ENCODE results near the gene CEP135. TPM values are rescaled to one million over a fixed set of nuclear protein-coding genes. Genes with fewer than 3 reads are reported as not detected.
"Not testable (repeated sequence)": the region's sequence is repeated elsewhere in the genome, so short reads cannot be mapped to it uniquely, and the experiment has no call there.

Gene CEP135
- polyA plus RNA-seq, 2 donors: 1.5 to 1.9 TPM

DNA sequence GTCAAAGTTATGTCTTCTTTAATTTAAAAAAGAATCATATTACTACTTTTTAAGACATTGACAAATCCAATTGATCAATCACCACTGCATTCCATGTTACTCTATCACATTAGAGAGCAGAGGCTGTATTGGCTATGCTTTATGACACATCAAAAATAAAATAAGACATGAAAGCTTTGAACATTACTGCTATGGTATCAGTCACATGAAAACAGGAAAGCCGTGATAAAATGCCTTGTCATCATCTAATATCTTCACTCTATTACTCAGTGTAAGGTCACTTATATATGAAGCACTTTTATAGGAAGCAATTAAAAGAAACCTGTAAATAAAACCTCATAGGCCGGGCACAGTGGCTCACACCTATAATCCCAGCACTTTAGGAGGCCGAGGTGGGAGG lies 27.7 kb upstream of the CEP135 start:
- no peak overlapping the region for H3K27ac ChIP-seq (ENCODE audit: low read depth in 2 of 2, low read length in 1 of 2)
- H3K4me1 ChIP-seq (ENCODE audit: control insufficient read depth in 2 of 2, insufficient read depth in 2 of 2, low read length in 1 of 2): no peaks in the 10 kb centered on the region
- 73 to 82% methylated on average over 3 of the region's 3 CpGs for WGBS, 2 donors
- no peaks in the 10 kb centered on the region for H3K9me3 ChIP-seq (ENCODE audit: control insufficient read depth in 2 of 2, insufficient read depth in 1 of 2, low read depth in 1 of 2, low read length in 1 of 2)
- H3K36me3 ChIP-seq (ENCODE audit: control insufficient read depth in 2 of 2, insufficient read depth in 2 of 2, low read length in 1 of 2): no peaks in the 10 kb centered on the region
- no peak overlapping the region for H3K4me3 ChIP-seq (ENCODE audit: low read depth in 1 of 2, low read length in 2 of 2)
- no peaks in the 10 kb centered on the region for H3K27me3 ChIP-seq (ENCODE audit: control insufficient read depth in 1 of 2, insufficient read depth in 2 of 2, low read length in 2 of 2)

DNA sequence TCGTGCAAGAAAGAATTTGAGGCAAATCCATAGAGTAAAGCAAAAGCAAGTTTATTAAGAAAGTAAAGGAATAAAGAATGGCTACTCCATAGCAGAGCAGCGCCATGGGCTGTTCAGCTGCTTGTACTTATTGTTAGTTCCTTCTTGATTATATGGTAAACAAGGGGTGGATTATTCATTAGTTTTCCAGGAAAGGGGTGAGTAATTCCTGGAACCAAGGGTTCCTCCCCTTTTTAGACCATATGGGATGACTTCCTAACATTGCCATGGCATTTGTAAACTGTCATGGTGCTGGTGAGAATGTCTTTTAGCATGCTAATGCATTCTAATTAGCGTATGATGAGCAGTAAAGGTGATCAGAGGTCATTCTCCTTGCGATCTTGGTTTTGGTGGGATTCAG lies 23.5 kb upstream of the CEP135 start:
- H3K36me3 ChIP-seq (ENCODE audit: control insufficient read depth in 2 of 2, insufficient read depth in 2 of 2, low read length in 1 of 2): no peaks in the 10 kb centered on the region
- no peaks in the 10 kb centered on the region for H3K27me3 ChIP-seq (ENCODE audit: control insufficient read depth in 1 of 2, insufficient read depth in 2 of 2, low read length in 2 of 2)
- H3K4me3 ChIP-seq (ENCODE audit: low read depth in 1 of 2, low read length in 2 of 2): no peak overlapping the region
- H3K27ac ChIP-seq (ENCODE audit: low read depth in 2 of 2, low read length in 1 of 2): no peak overlapping the region
- H3K4me1 ChIP-seq (ENCODE audit: control insufficient read depth in 2 of 2, insufficient read depth in 2 of 2, low read length in 1 of 2): no peaks in the 10 kb centered on the region
- no peaks in the 10 kb centered on the region for H3K9me3 ChIP-seq (ENCODE audit: control insufficient read depth in 2 of 2, insufficient read depth in 1 of 2, low read depth in 1 of 2, low read length in 1 of 2)
- 82 to 87% methylated on average over 4 of the region's 4 CpGs for WGBS, 2 donors

DNA sequence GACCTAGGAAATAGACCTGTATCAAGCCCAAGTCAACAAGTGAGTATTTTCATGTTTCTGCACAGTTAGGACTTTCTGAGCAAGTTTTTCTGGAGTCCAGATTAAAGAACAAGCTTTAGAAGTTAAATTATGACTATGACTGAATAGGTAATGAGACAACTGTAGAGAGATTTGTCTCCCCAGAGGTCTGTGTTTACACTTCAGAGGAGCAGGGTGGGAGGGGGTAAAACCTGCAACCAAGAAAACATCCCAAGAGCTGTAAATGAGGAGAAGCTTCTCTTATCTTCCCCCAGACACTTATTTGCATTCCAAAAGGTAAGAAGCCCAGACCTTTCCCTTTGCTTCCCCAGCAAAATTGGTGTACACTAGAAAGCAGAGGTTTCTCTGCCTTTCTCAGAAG lies 22.1 kb upstream of the CEP135 start:
- Histone ChIP-seq H3K4me3 (ENCODE audit: low read depth in 1 of 2, low read length in 2 of 2) (no peak overlapping the region), H3K9me3 (ENCODE audit: control insufficient read depth in 2 of 2, insufficient read depth in 1 of 2, low read depth in 1 of 2, low read length in 1 of 2) (no peaks in the 10 kb centered on the region), H3K27ac (ENCODE audit: low read depth in 2 of 2, low read length in 1 of 2) (no peak overlapping the region), H3K4me1 (ENCODE audit: control insufficient read depth in 2 of 2, insufficient read depth in 2 of 2, low read length in 1 of 2) (no peaks in the 10 kb centered on the region), H3K36me3 (ENCODE audit: control insufficient read depth in 2 of 2, insufficient read depth in 2 of 2, low read length in 1 of 2) (no peaks in the 10 kb centered on the region), H3K27me3 (ENCODE audit: control insufficient read depth in 1 of 2, insufficient read depth in 2 of 2, low read length in 2 of 2) (no peaks in the 10 kb centered on the region)

DNA sequence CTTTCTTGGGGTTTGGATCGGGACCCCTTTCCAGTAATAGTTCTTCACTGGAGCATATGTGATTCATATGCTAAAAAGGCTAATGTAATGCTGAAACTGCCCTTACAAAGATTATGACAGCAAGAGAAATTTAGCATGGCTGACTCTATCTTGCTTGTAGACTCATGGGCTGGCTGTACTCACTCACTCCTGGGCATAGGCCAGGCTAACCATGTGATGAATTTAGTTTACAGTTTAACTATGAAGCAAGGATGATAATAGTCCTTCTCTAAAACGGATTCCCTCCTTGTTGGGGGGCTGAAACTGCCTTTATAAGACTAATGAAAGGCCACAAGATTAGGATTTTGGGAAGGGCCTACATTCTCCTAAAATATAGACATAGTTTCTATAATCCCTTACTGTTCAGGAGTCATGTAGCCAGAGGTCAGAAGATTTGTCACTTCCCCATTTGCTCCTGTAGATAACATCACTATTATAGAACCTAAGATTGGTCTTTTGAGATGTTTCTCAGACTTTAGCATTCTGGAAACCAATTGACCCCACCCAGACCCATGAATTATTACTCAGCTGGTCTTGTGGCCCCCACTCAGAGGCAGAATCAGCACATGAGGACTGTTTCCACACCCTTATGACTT lies 20.8 kb upstream of the CEP135 start:
- no peaks in the 10 kb centered on the region for H3K36me3 ChIP-seq (ENCODE audit: control insufficient read depth in 2 of 2, insufficient read depth in 2 of 2, low read length in 1 of 2)
- no peak overlapping the region for H3K4me3 ChIP-seq (ENCODE audit: low read depth in 1 of 2, low read length in 2 of 2)
- no peaks in the 10 kb centered on the region for H3K27me3 ChIP-seq (ENCODE audit: control insufficient read depth in 1 of 2, insufficient read depth in 2 of 2, low read length in 2 of 2)
- no peak overlapping the region for H3K27ac ChIP-seq (ENCODE audit: low read depth in 2 of 2, low read length in 1 of 2)
- H3K9me3 ChIP-seq (ENCODE audit: control insufficient read depth in 2 of 2, insufficient read depth in 1 of 2, low read depth in 1 of 2, low read length in 1 of 2): no peaks in the 10 kb centered on the region
- peaks cover 3 to 5% of the 10 kb centered on the region in 2 donors for H3K4me1 ChIP-seq (ENCODE audit: control insufficient read depth in 2 of 2, insufficient read depth in 2 of 2, low read length in 1 of 2)
- WGBS, 2 donors: 77 to 87% methylated on average over 2 of the region's 2 CpGs

DNA sequence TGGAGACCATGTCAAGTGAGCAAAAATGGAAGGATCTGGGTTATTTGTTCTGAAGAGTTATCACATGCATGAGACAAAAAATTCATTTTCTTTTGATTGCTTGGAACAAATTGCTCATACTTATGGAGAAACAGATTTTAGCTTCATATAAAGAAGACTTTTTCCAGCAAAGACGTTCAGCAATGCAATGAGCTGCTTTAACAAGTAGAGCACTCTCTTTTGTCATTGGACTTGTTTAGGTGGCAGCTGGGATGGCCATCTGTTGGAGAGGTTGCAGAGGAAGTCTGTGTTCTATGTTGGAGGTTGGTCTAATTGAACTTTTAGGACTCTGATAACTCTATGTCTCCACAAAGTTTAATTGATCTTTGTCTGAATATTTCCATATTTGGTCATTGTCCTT lies 19.9 kb upstream of the CEP135 start:
- Histone ChIP-seq H3K4me3 (ENCODE audit: low read depth in 1 of 2, low read length in 2 of 2) (no peak overlapping the region), H3K9me3 (ENCODE audit: control insufficient read depth in 2 of 2, insufficient read depth in 1 of 2, low read depth in 1 of 2, low read length in 1 of 2) (no peaks in the 10 kb centered on the region), H3K36me3 (ENCODE audit: control insufficient read depth in 2 of 2, insufficient read depth in 2 of 2, low read length in 1 of 2) (no peaks in the 10 kb centered on the region), H3K4me1 (ENCODE audit: control insufficient read depth in 2 of 2, insufficient read depth in 2 of 2, low read length in 1 of 2) (peaks cover 3 to 5% of the 10 kb centered on the region in 2 donors), H3K27ac (ENCODE audit: low read depth in 2 of 2, low read length in 1 of 2) (no peak overlapping the region), H3K27me3 (ENCODE audit: control insufficient read depth in 1 of 2, insufficient read depth in 2 of 2, low read length in 2 of 2) (no peaks in the 10 kb centered on the region)
- 68 to 70% methylated on average over 1 of the region's 1 CpG for WGBS, 2 donors

DNA sequence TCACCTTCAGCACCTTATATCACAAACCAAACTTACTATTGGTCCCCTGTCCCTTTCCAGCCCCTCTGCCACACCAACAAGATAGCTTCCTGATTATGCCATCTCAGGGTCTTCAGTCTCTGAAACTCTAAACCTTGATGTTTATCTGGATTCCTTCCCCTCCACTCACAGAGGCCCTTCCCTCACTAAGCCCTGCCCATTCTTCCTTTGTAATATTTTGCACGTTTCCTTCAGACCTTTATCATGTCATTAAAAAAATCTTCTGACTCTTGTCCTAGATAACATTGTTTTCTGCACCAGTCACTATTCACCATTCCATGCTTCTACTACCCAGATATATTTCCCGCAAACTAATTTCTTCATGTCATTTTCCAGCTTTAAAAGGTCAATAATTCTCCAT lies 17.7 kb upstream of the CEP135 start:
- Histone ChIP-seq H3K4me3 (ENCODE audit: low read depth in 1 of 2, low read length in 2 of 2) (no peak overlapping the region), H3K4me1 (ENCODE audit: control insufficient read depth in 2 of 2, insufficient read depth in 2 of 2, low read length in 1 of 2) (peaks cover 3 to 5% of the 10 kb centered on the region in 2 donors), H3K36me3 (ENCODE audit: control insufficient read depth in 2 of 2, insufficient read depth in 2 of 2, low read length in 1 of 2) (no peaks in the 10 kb centered on the region), H3K27ac (ENCODE audit: low read depth in 2 of 2, low read length in 1 of 2) (no peak overlapping the region), H3K9me3 (ENCODE audit: control insufficient read depth in 2 of 2, insufficient read depth in 1 of 2, low read depth in 1 of 2, low read length in 1 of 2) (no peaks in the 10 kb centered on the region), H3K27me3 (ENCODE audit: control insufficient read depth in 1 of 2, insufficient read depth in 2 of 2, low read length in 2 of 2) (no peaks in the 10 kb centered on the region)
- WGBS, 2 donors: 66 to 67% methylated on average over 2 of the region's 2 CpGs

DNA sequence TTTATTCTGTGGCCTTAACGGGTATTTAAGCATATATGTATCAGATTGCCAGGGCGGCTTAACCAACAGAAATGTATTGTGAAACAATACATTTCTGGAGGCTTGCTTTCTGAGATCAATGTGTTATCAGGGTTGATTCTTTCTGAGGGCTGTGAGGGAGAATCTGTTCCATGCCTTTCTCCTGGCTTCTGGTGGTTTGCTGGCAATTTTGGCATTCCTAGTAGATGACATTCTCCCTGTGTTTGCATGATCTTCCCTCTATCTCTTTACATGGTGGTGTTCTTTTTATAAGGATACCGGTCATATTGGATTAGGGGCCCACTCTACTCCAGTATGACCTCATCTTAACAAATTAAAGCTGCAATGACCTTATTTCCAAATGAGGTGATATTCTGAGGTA lies 16.9 kb upstream of the CEP135 start:
- H3K27me3 ChIP-seq (ENCODE audit: control insufficient read depth in 1 of 2, insufficient read depth in 2 of 2, low read length in 2 of 2): no peaks in the 10 kb centered on the region
- no peaks in the 10 kb centered on the region for H3K36me3 ChIP-seq (ENCODE audit: control insufficient read depth in 2 of 2, insufficient read depth in 2 of 2, low read length in 1 of 2)
- WGBS, 2 donors: 77 to 80% methylated on average over 3 of the region's 3 CpGs
- no peak overlapping the region for H3K27ac ChIP-seq (ENCODE audit: low read depth in 2 of 2, low read length in 1 of 2)
- H3K4me1 ChIP-seq (ENCODE audit: control insufficient read depth in 2 of 2, insufficient read depth in 2 of 2, low read length in 1 of 2): peaks cover 3 to 5% of the 10 kb centered on the region in 2 donors
- no peaks in the 10 kb centered on the region for H3K9me3 ChIP-seq (ENCODE audit: control insufficient read depth in 2 of 2, insufficient read depth in 1 of 2, low read depth in 1 of 2, low read length in 1 of 2)
- no peak overlapping the region for H3K4me3 ChIP-seq (ENCODE audit: low read depth in 1 of 2, low read length in 2 of 2)

DNA sequence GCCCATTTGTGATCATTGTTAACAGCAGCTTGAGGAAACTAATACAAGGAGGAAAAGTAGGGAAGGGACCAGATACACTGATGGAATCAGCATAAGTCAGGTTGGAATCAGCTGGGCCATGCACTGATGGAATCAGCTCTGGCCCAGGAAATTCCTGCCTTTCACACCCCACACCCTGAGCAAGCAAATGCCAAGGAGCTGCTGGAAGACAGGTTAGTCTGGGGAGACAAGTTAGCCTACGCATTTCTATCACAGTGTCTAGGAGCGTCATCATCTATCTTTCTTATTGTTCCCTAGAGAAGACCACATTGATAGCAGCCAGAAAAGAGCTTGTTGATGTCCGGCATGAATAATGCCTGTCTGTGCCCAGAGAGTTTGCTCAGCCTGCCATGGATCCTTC lies 16.2 kb upstream of the CEP135 start:
- Histone ChIP-seq H3K9me3 (ENCODE audit: control insufficient read depth in 2 of 2, insufficient read depth in 1 of 2, low read depth in 1 of 2, low read length in 1 of 2) (no peaks in the 10 kb centered on the region), H3K27me3 (ENCODE audit: control insufficient read depth in 1 of 2, insufficient read depth in 2 of 2, low read length in 2 of 2) (no peaks in the 10 kb centered on the region), H3K4me3 (ENCODE audit: low read depth in 1 of 2, low read length in 2 of 2) (no peak overlapping the region), H3K4me1 (ENCODE audit: control insufficient read depth in 2 of 2, insufficient read depth in 2 of 2, low read length in 1 of 2) (peaks cover 3 to 5% of the 10 kb centered on the region in 2 donors), H3K27ac (ENCODE audit: low read depth in 2 of 2, low read length in 1 of 2) (no peak overlapping the region), H3K36me3 (ENCODE audit: control insufficient read depth in 2 of 2, insufficient read depth in 2 of 2, low read length in 1 of 2) (no peaks in the 10 kb centered on the region)
- 81 to 87% methylated on average over 3 of the region's 3 CpGs for WGBS, 2 donors

DNA sequence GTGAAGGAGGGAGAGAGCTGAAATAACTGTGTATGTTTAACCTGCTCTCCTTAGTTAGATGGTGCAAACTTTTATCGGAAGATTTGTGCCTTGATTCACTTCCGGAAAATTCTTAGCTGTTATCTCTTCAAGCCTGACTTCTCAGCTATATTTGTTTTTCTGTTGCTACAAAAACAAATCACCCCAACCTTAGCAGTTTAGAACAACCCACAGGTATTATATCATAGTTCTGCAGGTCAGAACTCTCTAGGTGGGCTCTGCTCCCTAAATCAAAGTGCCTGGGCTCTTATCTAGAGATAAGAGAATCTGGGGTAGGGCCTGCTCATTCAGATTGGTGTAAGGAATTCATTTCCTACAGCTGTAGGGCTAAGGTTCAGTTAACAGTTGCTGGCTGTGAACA lies 15.1 kb upstream of the CEP135 start:
- H3K4me3 ChIP-seq (ENCODE audit: low read depth in 1 of 2, low read length in 2 of 2): no peak overlapping the region
- H3K36me3 ChIP-seq (ENCODE audit: control insufficient read depth in 2 of 2, insufficient read depth in 2 of 2, low read length in 1 of 2): no peaks in the 10 kb centered on the region
- H3K27ac ChIP-seq (ENCODE audit: low read depth in 2 of 2, low read length in 1 of 2): no peak overlapping the region
- H3K27me3 ChIP-seq (ENCODE audit: control insufficient read depth in 1 of 2, insufficient read depth in 2 of 2, low read length in 2 of 2): no peaks in the 10 kb centered on the region
- no peaks in the 10 kb centered on the region for H3K9me3 ChIP-seq (ENCODE audit: control insufficient read depth in 2 of 2, insufficient read depth in 1 of 2, low read depth in 1 of 2, low read length in 1 of 2)
- peaks cover 3 to 5% of the 10 kb centered on the region in 2 donors for H3K4me1 ChIP-seq (ENCODE audit: control insufficient read depth in 2 of 2, insufficient read depth in 2 of 2, low read length in 1 of 2)
- 59 to 63% methylated on average over 2 of the region's 2 CpGs for WGBS, 2 donors

DNA sequence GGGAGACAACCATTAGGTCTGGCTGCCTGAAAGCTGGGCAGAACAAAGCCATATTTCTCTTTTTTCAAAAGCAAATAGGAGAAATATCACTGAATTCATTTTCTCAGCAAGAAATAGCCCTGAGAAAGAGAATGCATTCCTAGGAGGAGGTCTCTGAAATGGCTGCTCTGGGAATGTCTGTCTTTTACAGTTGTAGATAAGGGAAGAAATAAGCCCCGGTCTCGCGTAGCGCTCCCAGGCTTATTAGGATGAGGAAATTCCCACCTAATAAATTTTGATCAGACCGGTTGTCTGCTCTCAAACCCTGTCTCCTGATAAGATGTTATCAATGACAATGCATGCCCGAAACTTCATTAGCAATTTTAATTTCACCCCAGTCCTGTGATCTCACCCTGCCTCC lies 12.8 kb upstream of the CEP135 start:
- WGBS, 2 donors: 93 to 98% methylated on average over 6 of the region's 6 CpGs
- not testable (repeated sequence) for H3K27ac ChIP-seq (ENCODE audit: low read depth in 2 of 2, low read length in 1 of 2)

More for the DNA sequence above, 12.8 kb upstream of the CEP135 start:
- not testable (repeated sequence) for H3K4me3 ChIP-seq (ENCODE audit: low read depth in 1 of 2, low read length in 2 of 2); H3K9me3 ChIP-seq (ENCODE audit: control insufficient read depth in 2 of 2, insufficient read depth in 1 of 2, low read depth in 1 of 2, low read length in 1 of 2); H3K36me3 ChIP-seq (ENCODE audit: control insufficient read depth in 2 of 2, insufficient read depth in 2 of 2, low read length in 1 of 2); H3K27me3 ChIP-seq (ENCODE audit: control insufficient read depth in 1 of 2, insufficient read depth in 2 of 2, low read length in 2 of 2); H3K4me1 ChIP-seq (ENCODE audit: control insufficient read depth in 2 of 2, insufficient read depth in 2 of 2, low read length in 1 of 2)

Data from esophagus (tissue), 2 donors.